Stimulated activated CD8-positive, alpha-beta memory T cell treated with anti-CD3 and anti-CD28 coated beads, Interleukin-15, amount 100 ng/mL, for 1 hour (primary cell): ENCODE results near the gene AMY1B.
"Not testable (repeated sequence)": the region's sequence is repeated elsewhere in the genome, so short reads cannot be mapped to it uniquely, and the experiment has no call there.

Experiments used
- DNase-seq: peaks from one replicate; pipeline ENCODE4 v3.0.0-alpha.2; 2020; ENCODE audit warnings: low read depth

Gene AMY1B

GRCh38 chr1:103696110-103696509, at the start of gene AMY1B:
Gene AMY1B (minus strand): TSS chr1:103696210. CDS start chr1:103695639, 571 bp downstream.
- DNase-seq: not testable (repeated sequence)

GRCh38 chr1:103745040-103745439, 49.0 kb upstream of the AMY1B start:
- not testable (repeated sequence) for DNase-seq

- DNase-seq: not testable (repeated sequence)
Measured at GRCh38 chr1:103744449-103744848, 48.4 kb upstream of the AMY1B start.

- DNase-seq: not testable (repeated sequence)
Measured at GRCh38 chr1:103738031-103738430, 42.0 kb upstream of the AMY1B start.

- DNase-seq: not testable (repeated sequence)
Measured at GRCh38 chr1:103735334-103735733, 39.3 kb upstream of the AMY1B start.

GRCh38 chr1:103721473-103721872, 25.5 kb upstream of the AMY1B start:
- not testable (repeated sequence) for DNase-seq

GRCh38 chr1:103717404-103717803, 21.4 kb upstream of the AMY1B start:
- DNase-seq: not testable (repeated sequence)

GRCh38 chr1:103710381-103710780, 14.4 kb upstream of the AMY1B start:
- not testable (repeated sequence) for DNase-seq

- not testable (repeated sequence) for DNase-seq
Measured at GRCh38 chr1:103707670-103708069, 11.7 kb upstream of the AMY1B start.

- DNase-seq: not testable (repeated sequence)
Measured at GRCh38 chr1:103701256-103701655, 5.2 kb upstream of the AMY1B start.

GRCh38 chr1:103700669-103701068, 4.7 kb upstream of the AMY1B start:
- not testable (repeated sequence) for DNase-seq

- DNase-seq: not testable (repeated sequence)
Measured at GRCh38 chr1:103697430-103697829, 1.4 kb upstream of the AMY1B start.

GRCh38 chr1:103676335-103676734, 19.7 kb downstream of the AMY1B start:
- not testable (repeated sequence) for DNase-seq

- not testable (repeated sequence) for DNase-seq
Measured at GRCh38 chr1:103655460-103655859, 40.5 kb downstream of the AMY1B start, which contains the start of gene AMY1A. Gene AMY1A (plus strand): TSS chr1:103655760. CDS start chr1:103656331, 571 bp downstream.

GRCh38 chr1:103654133-103654532, 41.9 kb downstream of the AMY1B start:
- not testable (repeated sequence) for DNase-seq

- not testable (repeated sequence) for DNase-seq
Measured at GRCh38 chr1:103650889-103651288, 45.1 kb downstream of the AMY1B start.

- not testable (repeated sequence) for DNase-seq
Measured at GRCh38 chr1:103650305-103650704, 45.7 kb downstream of the AMY1B start.

GRCh38 chr1:103643908-103644307, 52.1 kb downstream of the AMY1B start:
- DNase-seq: not testable (repeated sequence)

- not testable (repeated sequence) for DNase-seq
Measured at GRCh38 chr1:103641194-103641593, 54.8 kb downstream of the AMY1B start.
